ENCODE results near the gene TENM4. TPM values are rescaled to one million over a fixed set of nuclear protein-coding genes. Genes with fewer than 3 reads are reported as not detected.

Gene TENM4
- total RNA-seq, 1 donor from 2014 or later: 0.63 TPM

GRCh38 chr11:78664636-78665035 is 776.2 kb downstream of the TENM4 start:
- H3K4me3 ChIP-seq: no peak overlapping the region
- no peaks in the 10 kb centered on the region for H3K4me1 ChIP-seq
- H3K27ac ChIP-seq (replicated peaks): no peak overlapping the region
- no peaks in the 10 kb centered on the region for H3K9me3 ChIP-seq (replicated peaks)
- no peak for DNase-seq
- intact Hi-C loops (cut with micrococcal nuclease): no loop called here
- no peak for TF ChIP-seq CTCF (IDR thresholded peaks at IDR 0.05; ENCODE audit: borderline replicate concordance)
- peaks cover 29% of the 10 kb centered on the region for H3K27me3 ChIP-seq (ENCODE audit: low read depth)
- H3K36me3 ChIP-seq: no peaks in the 10 kb centered on the region

DNA sequence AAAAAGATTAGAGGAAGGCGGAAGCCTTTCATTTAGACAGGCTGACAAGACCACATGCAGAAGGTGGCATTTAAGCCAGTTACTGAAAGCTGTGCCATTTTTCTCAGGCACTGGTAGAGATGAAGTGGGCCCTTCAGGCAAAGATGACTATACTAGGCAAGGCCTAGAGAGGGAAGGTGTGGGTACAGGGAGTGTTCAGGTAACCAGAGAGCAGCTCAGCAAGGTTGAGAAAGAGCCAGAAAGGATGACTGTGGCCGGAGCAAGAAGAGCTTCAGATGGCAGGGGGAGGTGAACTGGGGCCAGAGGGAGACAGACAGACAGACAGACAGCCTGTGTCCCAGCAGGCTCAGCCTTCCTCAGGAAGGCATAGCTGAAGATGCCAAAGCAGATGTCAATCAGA is 778.0 kb downstream of the TENM4 start:
- Histone ChIP-seq H3K4me3 (no peak overlapping the region), H3K9me3 (replicated peaks) (no peaks in the 10 kb centered on the region), H3K4me1 (no peaks in the 10 kb centered on the region), H3K27ac (replicated peaks) (no peak overlapping the region), H3K27me3 (ENCODE audit: low read depth) (peaks cover 19% of the 10 kb centered on the region), H3K36me3 (no peaks in the 10 kb centered on the region)
- intact Hi-C loops (cut with micrococcal nuclease): no loop called here
- TF ChIP-seq CTCF (IDR thresholded peaks at IDR 0.05; ENCODE audit: borderline replicate concordance): no peak
- DNase-seq: no peak

- TF ChIP-seq CTCF (IDR thresholded peaks at IDR 0.05; ENCODE audit: borderline replicate concordance): no peak
- intact Hi-C loops (cut with micrococcal nuclease): no loop called here
Measured at GRCh38 chr11:78660471-78660870, 780.4 kb downstream of the TENM4 start.

GRCh38 chr11:78659326-78660270 is 781.2 kb downstream of the TENM4 start:
- no peak for TF ChIP-seq CTCF (IDR thresholded peaks at IDR 0.05; ENCODE audit: borderline replicate concordance)
- intact Hi-C loops (cut with micrococcal nuclease): no loop called here
- Histone ChIP-seq H3K4me1 (no peaks in the 10 kb centered on the region), H3K4me3 (no peak overlapping the region), H3K27ac (replicated peaks) (no peak overlapping the region), H3K27me3 (ENCODE audit: low read depth) (peaks cover 13% of the 10 kb centered on the region), H3K36me3 (no peaks in the 10 kb centered on the region), H3K9me3 (replicated peaks) (no peaks in the 10 kb centered on the region)
- no peak for DNase-seq

More at GRCh38 chr11:78660471-78660870, 780.4 kb downstream of the TENM4 start:
- Histone ChIP-seq H3K27me3 (ENCODE audit: low read depth) (peaks cover 13% of the 10 kb centered on the region), H3K27ac (replicated peaks) (no peak overlapping the region), H3K4me3 (no peak overlapping the region), H3K36me3 (no peaks in the 10 kb centered on the region), H3K9me3 (replicated peaks) (no peaks in the 10 kb centered on the region), H3K4me1 (no peaks in the 10 kb centered on the region)
- no peak for DNase-seq

DNA sequence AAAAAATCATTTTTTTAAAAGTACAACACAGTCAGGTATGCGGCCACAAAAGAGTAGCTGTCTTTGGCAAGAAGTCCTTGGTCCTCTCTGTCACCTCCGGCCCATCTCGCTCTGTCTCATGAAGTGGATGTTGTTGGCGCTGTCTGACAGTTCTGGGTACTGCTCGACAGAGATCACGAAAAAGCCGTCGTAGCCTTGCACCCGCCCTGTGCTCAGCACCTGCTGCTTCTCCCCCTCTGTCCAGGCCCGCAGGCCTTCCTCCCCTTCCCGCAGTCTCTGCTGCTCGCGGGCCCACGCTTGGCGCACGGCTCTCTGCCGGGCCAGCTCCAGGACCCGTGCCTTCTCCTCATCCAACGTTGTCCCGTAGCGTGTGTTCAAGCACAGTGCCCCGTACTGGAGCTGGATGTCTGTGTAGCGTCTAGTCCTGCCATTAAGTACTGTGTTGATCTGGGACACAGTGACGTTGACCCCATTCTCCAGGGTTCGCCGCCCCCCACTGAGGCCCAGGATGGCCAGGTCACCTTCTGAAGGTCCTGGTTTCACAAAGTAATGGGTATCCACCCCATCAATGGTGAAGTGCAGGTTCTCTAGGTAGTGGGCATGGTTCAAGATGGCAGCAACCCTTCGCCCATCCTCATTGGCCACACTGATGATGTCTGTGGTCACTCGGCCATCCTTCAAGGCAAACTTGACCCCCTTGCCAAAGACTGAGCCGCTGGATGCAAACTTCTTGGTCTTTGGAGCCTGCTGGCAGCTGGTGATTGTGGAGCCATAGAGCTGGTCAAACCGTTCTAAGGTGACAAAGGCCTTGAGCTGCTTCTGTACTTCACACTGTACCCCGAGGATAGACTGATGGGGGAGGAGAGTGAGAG is 782.6 kb downstream of the TENM4 start:
- H3K36me3 ChIP-seq: no peaks in the 10 kb centered on the region
- H3K9me3 ChIP-seq (replicated peaks): no peaks in the 10 kb centered on the region
- no peak for DNase-seq
- intact Hi-C loops (cut with micrococcal nuclease): no loop called here
- H3K4me1 ChIP-seq: no peaks in the 10 kb centered on the region
- peaks cover 13% of the 10 kb centered on the region for H3K27me3 ChIP-seq (ENCODE audit: low read depth)
- no peak overlapping the region for H3K27ac ChIP-seq (replicated peaks)
- TF ChIP-seq CTCF (IDR thresholded peaks at IDR 0.05; ENCODE audit: borderline replicate concordance): no peak
- H3K4me3 ChIP-seq: no peak overlapping the region
